ENCODE results near the gene ADIRF.
"Not testable (repeated sequence)": the region's sequence is repeated elsewhere in the genome, so short reads cannot be mapped to it uniquely, and the experiment has no call there.

ADIRF gene

DNA sequence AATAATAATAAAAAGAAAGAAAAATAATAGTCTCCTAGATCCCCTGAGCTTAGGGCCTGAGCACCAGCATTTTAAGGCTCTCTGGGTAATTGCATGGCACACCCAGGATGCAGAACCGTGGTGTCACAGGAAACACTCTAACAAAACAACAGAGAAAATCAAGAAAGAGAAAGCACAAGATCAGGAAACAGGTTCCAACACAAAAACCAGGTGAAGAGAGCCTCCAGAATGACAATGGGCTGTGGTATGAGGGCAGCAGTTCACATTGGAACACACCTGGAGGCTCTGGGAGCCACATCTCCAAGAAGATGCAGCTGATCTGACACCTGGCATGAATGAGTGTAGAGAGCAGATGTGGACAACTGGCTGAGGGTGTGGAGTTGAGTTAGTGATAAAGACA lies 17.9 kb upstream of the ADIRF start:
- Histone ChIP-seq H3K36me3 (ENCODE audit: insufficient read depth) (no peaks in the 10 kb centered on the region), H3K27ac (no peak overlapping the region), H3K4me3 (IDR thresholded peaks at IDR 0.05; ENCODE audit: insufficient read depth, low read depth, low read length) (no peak overlapping the region), H4K20me1 (ENCODE audit: insufficient read depth) (no peaks in the 10 kb centered on the region), H3K27me3 (ENCODE audit: insufficient read depth, low read depth) (no peaks in the 10 kb centered on the region), H2AFZ (ENCODE audit: low read depth) (no peak overlapping the region), H3K79me2 (ENCODE audit: insufficient read depth, low read depth) (no peaks in the 10 kb centered on the region), H3K4me1 (ENCODE audit: low read depth, poor library complexity, severe bottlenecking) (no peaks in the 10 kb centered on the region), H3K4me2 (no peak overlapping the region), H3K9ac (no peak overlapping the region)
- TF ChIP-seq, protein P1, sequence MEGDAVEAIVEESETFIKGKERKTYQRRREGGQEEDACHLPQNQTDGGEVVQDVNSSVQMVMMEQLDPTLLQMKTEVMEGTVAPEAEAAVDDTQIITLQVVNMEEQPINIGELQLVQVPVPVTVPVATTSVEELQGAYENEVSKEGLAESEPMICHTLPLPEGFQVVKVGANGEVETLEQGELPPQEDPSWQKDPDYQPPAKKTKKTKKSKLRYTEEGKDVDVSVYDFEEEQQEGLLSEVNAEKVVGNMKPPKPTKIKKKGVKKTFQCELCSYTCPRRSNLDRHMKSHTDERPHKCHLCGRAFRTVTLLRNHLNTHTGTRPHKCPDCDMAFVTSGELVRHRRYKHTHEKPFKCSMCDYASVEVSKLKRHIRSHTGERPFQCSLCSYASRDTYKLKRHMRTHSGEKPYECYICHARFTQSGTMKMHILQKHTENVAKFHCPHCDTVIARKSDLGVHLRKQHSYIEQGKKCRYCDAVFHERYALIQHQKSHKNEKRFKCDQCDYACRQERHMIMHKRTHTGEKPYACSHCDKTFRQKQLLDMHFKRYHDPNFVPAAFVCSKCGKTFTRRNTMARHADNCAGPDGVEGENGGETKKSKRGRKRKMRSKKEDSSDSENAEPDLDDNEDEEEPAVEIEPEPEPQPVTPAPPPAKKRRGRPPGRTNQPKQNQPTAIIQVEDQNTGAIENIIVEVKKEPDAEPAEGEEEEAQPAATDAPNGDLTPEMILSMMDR (conservative IDR thresholded peaks at IDR 0.05; ENCODE audit: low read depth, low read length): no peak

DNA sequence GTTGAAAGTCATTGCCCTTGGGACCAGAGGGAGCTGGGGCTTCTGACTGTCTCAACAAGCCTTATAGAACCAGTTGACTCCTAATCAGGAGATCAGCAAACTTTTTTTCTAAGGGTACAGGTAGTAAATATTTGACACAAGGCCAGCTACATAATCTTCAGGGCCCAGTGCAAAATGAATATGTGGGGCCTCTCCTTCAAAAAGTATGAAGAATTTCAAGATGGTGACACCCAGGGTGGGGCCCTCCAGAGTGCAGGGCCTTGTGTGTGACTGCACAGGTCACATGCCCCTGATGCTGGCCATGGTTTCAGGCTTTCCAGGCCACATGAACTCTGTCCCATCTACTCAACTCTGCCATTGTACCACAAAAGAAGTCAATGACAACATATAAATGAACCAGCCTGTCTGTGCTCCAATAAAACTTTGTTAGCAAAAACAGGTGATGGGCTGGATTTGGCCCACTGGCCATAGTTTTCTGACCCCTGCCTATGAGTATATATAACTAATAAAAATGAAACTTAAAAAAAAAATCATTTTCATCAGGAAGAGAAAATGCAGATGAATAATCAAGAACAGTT lies 17.0 kb upstream of the ADIRF start:
- Histone ChIP-seq H3K27ac (no peak overlapping the region), H4K20me1 (ENCODE audit: insufficient read depth) (no peaks in the 10 kb centered on the region), H3K27me3 (ENCODE audit: insufficient read depth, low read depth) (no peaks in the 10 kb centered on the region), H3K9ac (no peak overlapping the region), H3K4me3 (IDR thresholded peaks at IDR 0.05; ENCODE audit: insufficient read depth, low read depth, low read length) (no peak overlapping the region), H3K79me2 (ENCODE audit: insufficient read depth, low read depth) (no peaks in the 10 kb centered on the region), H2AFZ (ENCODE audit: low read depth) (no peak overlapping the region), H3K36me3 (ENCODE audit: insufficient read depth) (no peaks in the 10 kb centered on the region), H3K4me1 (ENCODE audit: low read depth, poor library complexity, severe bottlenecking) (no peaks in the 10 kb centered on the region), H3K4me2 (no peak overlapping the region)
- TF ChIP-seq, protein P1 (conservative IDR thresholded peaks at IDR 0.05; ENCODE audit: low read depth, low read length): no peak

DNA sequence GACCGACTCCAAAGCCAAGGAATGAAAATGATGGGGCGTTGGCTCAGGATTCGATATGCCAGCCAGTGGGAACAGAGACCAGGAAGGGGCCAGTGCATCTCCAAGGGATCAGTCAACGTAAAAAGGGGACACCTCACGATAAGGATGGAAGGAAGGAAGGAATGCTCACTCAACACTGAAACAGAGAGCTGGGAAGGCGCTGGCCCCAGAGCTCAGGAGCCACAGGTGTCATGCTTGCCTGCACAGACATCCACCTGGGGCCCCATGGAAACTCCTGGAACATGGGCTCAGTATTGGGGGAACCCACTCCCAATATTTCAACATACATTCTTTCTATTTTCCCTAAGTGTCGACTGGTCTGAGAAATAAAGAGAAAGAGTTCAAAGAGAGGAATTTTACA lies 16.2 kb upstream of the ADIRF start:
- TF ChIP-seq, protein P1 (conservative IDR thresholded peaks at IDR 0.05; ENCODE audit: low read depth, low read length): no peak
- Histone ChIP-seq H4K20me1 (ENCODE audit: insufficient read depth) (no peaks in the 10 kb centered on the region), H3K4me2 (no peak overlapping the region), H3K9ac (no peak overlapping the region), H3K4me3 (IDR thresholded peaks at IDR 0.05; ENCODE audit: insufficient read depth, low read depth, low read length) (no peak overlapping the region), H2AFZ (ENCODE audit: low read depth) (no peak overlapping the region), H3K27me3 (ENCODE audit: insufficient read depth, low read depth) (no peaks in the 10 kb centered on the region), H3K4me1 (ENCODE audit: low read depth, poor library complexity, severe bottlenecking) (no peaks in the 10 kb centered on the region), H3K36me3 (ENCODE audit: insufficient read depth) (no peaks in the 10 kb centered on the region), H3K79me2 (ENCODE audit: insufficient read depth, low read depth) (no peaks in the 10 kb centered on the region), H3K27ac (no peak overlapping the region)

DNA sequence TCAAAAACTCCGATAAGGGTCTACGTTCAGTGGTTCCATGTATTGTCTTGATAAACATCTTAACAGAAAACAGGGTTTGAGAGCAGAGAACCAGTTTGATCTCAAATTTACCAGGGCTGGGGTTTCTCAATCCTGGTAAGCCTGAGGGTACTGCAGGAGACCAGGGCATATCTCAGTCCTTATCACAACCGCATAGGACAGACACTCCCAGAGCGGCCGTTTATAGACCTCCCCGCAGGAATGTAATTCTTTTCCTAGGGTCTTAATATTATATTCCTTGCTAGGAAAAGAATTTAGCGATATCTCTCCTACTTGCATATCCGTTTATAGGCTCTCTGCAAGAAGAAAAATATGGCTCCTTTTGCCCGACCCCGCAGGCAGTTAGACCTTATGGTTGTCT lies 15.6 kb upstream of the ADIRF start:
- H4K20me1 ChIP-seq (ENCODE audit: insufficient read depth); H3K79me2 ChIP-seq (ENCODE audit: insufficient read depth, low read depth); H3K27ac ChIP-seq; H2AFZ ChIP-seq (ENCODE audit: low read depth); H3K9ac ChIP-seq; H3K4me3 ChIP-seq (IDR thresholded peaks at IDR 0.05; ENCODE audit: insufficient read depth, low read depth, low read length); H3K36me3 ChIP-seq (ENCODE audit: insufficient read depth); H3K4me2 ChIP-seq; H3K27me3 ChIP-seq (ENCODE audit: insufficient read depth, low read depth); H3K4me1 ChIP-seq (ENCODE audit: low read depth, poor library complexity, severe bottlenecking): not testable (repeated sequence)

DNA sequence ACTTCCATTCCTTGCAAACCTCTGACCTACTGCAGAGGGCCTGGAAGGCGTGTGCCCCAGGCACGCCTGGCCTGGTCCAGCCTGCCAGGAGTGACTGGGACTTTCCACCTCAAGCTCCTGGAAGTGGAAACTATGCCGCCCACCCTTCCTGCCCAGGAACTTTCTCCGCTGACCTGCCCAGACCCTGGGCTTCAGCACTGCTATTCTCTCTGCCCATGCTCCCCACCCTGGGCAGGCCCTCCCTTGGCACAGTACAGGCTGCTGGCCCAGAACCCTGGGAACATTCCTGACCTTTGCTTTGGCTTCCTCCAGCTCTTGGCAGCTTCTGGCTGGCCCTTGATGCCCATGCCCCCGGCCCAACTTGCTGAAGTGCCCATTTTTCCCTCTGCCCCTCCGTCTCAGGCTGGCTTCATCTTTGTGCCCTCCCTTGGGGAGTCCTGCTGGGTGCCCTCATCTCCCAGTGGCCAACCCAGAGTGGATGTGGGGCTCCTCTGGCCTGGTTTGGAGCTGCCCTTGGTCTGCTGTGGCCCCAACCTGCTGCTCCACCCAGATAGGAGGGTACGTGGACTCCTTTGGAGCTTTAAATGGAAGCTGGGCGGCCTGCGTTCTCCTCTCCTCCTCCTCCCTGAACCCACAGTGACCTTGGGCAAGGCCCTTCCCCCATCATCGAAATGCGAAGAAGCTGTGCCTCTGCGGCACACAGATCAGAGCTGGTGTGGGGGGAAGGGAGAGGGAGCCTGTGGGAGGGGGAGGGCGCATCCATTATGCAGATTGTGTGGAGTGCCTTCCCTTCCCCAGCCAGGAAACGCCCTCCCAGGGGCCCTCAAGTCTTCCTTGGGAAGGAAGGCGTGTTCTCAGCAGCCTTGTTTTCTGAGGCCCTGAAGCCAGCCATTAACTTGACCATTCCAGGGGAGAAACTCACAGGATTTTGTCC lies 14.3 kb upstream of the ADIRF start:
- Histone ChIP-seq H4K20me1 (ENCODE audit: insufficient read depth) (no peaks in the 10 kb centered on the region), H3K4me2 (no peak overlapping the region), H3K79me2 (ENCODE audit: insufficient read depth, low read depth) (no peaks in the 10 kb centered on the region), H3K4me1 (ENCODE audit: low read depth, poor library complexity, severe bottlenecking) (no peaks in the 10 kb centered on the region), H3K27me3 (ENCODE audit: insufficient read depth, low read depth) (no peaks in the 10 kb centered on the region), H3K9ac (no peak overlapping the region), H3K27ac (no peak overlapping the region), H2AFZ (ENCODE audit: low read depth) (no peak overlapping the region), H3K4me3 (IDR thresholded peaks at IDR 0.05; ENCODE audit: insufficient read depth, low read depth, low read length) (no peak overlapping the region), H3K36me3 (ENCODE audit: insufficient read depth) (no peaks in the 10 kb centered on the region)
- TF ChIP-seq, protein P1 (conservative IDR thresholded peaks at IDR 0.05; ENCODE audit: low read depth, low read length): no peak

Measured in KMS-11 (cell line).